ENCODE measurements around the gene KRT6C. TPM values are rescaled to one million over a fixed set of nuclear protein-coding genes. Genes with fewer than 3 reads are reported as not detected.

Gene KRT6C
- total RNA-seq, 4 donors from 2014 or later = 99.0 to 3,532 (median 1,742) TPM

GRCh38 chr12:52480073-52480472 lies 6.5 kb upstream of the KRT6C start:
- no peaks in the 10 kb centered on the region for H3K9me3 ChIP-seq
- no peaks in the 10 kb centered on the region for H3K27me3 ChIP-seq
- no peak overlapping the region for H3K27ac ChIP-seq
- no peaks in the 10 kb centered on the region for H3K4me1 ChIP-seq
- H3K36me3 ChIP-seq = no peaks in the 10 kb centered on the region
- TF ChIP-seq POLR2A (IDR thresholded peaks at IDR 0.05) = no peak
- TF ChIP-seq CTCF (IDR thresholded peaks at IDR 0.05) = no peak
- no peak for DNase-seq
- intact Hi-C loops (cut with DNase I) = no loop called here
- 66 to 76% methylated on average over 3 of the region's 3 CpGs for WGBS, 2 donors
- H3K4me3 ChIP-seq = no peak overlapping the region

- Histone ChIP-seq H3K27ac (no peak overlapping the region), H3K36me3 (no peaks in the 10 kb centered on the region), H3K9me3 (no peaks in the 10 kb centered on the region), H3K27me3 (no peaks in the 10 kb centered on the region), H3K4me3 (no peak overlapping the region), H3K4me1 (peaks cover 0 to 7% (median 0%) of the 10 kb centered on the region in 3 donors)
- DNase-seq = no peak
- TF ChIP-seq POLR2A (IDR thresholded peaks at IDR 0.05) (no peak), CTCF (IDR thresholded peaks at IDR 0.05) (no peak)
- intact Hi-C loops (cut with DNase I) = no loop called here
- 56 to 78% methylated on average over 2 of the region's 2 CpGs for WGBS, 2 donors
Observed at GRCh38 chr12:52477651-52478050, 4.0 kb upstream of the KRT6C start.

- 81 to 87% methylated on average over 2 of the region's 2 CpGs for WGBS, 2 donors
- Histone ChIP-seq H3K9me3 (no peaks in the 10 kb centered on the region), H3K4me3 (no peak overlapping the region), H3K27ac (peak overlapping the region in 2 of 4 donors; percentile 56 to 58), H3K36me3 (no peaks in the 10 kb centered on the region), H3K27me3 (no peaks in the 10 kb centered on the region), H3K4me1 (peaks cover 0 to 7% (median 0%) of the 10 kb centered on the region in 3 donors)
- TF ChIP-seq POLR2A (IDR thresholded peaks at IDR 0.05) = no peak
- TF ChIP-seq CTCF (IDR thresholded peaks at IDR 0.05) = no peak
- DNase-seq = no peak
- intact Hi-C loops (cut with DNase I) = no loop called here
Observed at GRCh38 chr12:52474212-52474611, 607 bp upstream of the KRT6C start.

- no peaks in the 10 kb centered on the region for H3K9me3 ChIP-seq
- intact Hi-C loops (cut with DNase I) = no loop called here
- WGBS, 2 donors = 87 to 100% methylated on average over 2 to 3 of the region's 4 CpGs
- peaks cover 0 to 7% (median 0%) of the 10 kb centered on the region in 3 donors for H3K4me1 ChIP-seq
- no peaks in the 10 kb centered on the region for H3K27me3 ChIP-seq
- no peak overlapping the region for H3K27ac ChIP-seq
- H3K36me3 ChIP-seq = no peaks in the 10 kb centered on the region
- TF ChIP-seq POLR2A (IDR thresholded peaks at IDR 0.05) = no peak
- TF ChIP-seq CTCF (IDR thresholded peaks at IDR 0.05) = no peak
- no peak overlapping the region for H3K4me3 ChIP-seq
- DNase-seq = no peak
Observed at GRCh38 chr12:52469853-52470252, 3.8 kb downstream of the KRT6C start.

GRCh38 chr12:52464897-52465296 lies 8.7 kb downstream of the KRT6C start:
- TF ChIP-seq CTCF (IDR thresholded peaks at IDR 0.05) = no peak
- no peak for TF ChIP-seq POLR2A (IDR thresholded peaks at IDR 0.05)
- H3K9me3 ChIP-seq = no peaks in the 10 kb centered on the region
- WGBS, 2 donors = 43 to 61% methylated on average over 2 of the region's 2 CpGs
- no peak overlapping the region for H3K4me3 ChIP-seq
- DNase-seq = no peak
- no peaks in the 10 kb centered on the region for H3K36me3 ChIP-seq
- H3K27me3 ChIP-seq = no peaks in the 10 kb centered on the region
- H3K27ac ChIP-seq = no peak overlapping the region
- intact Hi-C loops (cut with DNase I) = no loop called here
- no peaks in the 10 kb centered on the region for H3K4me1 ChIP-seq

All from esophagus squamous epithelium (tissue), 5 donors.